Brain microvascular endothelial cell (primary cell): Measurements from ENCODE around the gene SUCLG2.

Experiments used
- DNase-seq: peaks from one replicate; pipeline ENCODE4 v3.0.0-alpha.2; 2020
- H3K27ac ChIP-seq: fragments of 250-450 bp; sonication (Bioruptor Pico); 2 replicates; pipeline ENCODE4 v1.5.1; 2020; ENCODE audit warnings: mild to moderate bottlenecking, moderate library complexity
- H3K27me3 ChIP-seq: fragments of 250-450 bp; sonication (Bioruptor Pico); replicated peaks from 2 replicates; pipeline ENCODE4 v1.5.1; 2020; ENCODE audit warnings: mild to moderate bottlenecking
- H3K36me3 ChIP-seq: fragments of 250-450 bp; sonication (Bioruptor Pico); replicated peaks from 2 replicates; pipeline ENCODE4 v1.5.1; 2020; ENCODE audit warnings: mild to moderate bottlenecking
- H3K4me3 ChIP-seq: 2 replicates; pipeline ENCODE4 v1.5.1; 2011; ENCODE audit warnings: low read depth, mild to moderate bottlenecking, control low read depth, low read length, moderate library complexity
- in situ Hi-C: cut with HindIII; loops from 2 replicates; pipeline ENCODE4 v1.10.0; 2017; ENCODE audit warnings: low sequenced_read_pairs, low pct_ligation_motif_present
- TF ChIP-seq, protein P1 (sequence below): IDR thresholded peaks from 2 replicates; pipeline ENCODE4 v1.5.1; 2011; ENCODE audit warnings: low read depth, mild to moderate bottlenecking, moderate library complexity, low read length, control low read depth, inconsistent platforms; ENCODE audit errors: missing control alignments

The SUCLG2 gene

GRCh38 chr3:67377299-67377698 lies 277.1 kb downstream of the SUCLG2 start:
- H3K27ac ChIP-seq: no peak overlapping the region
- in situ Hi-C loops: no loop called here
- TF ChIP-seq, protein P1, sequence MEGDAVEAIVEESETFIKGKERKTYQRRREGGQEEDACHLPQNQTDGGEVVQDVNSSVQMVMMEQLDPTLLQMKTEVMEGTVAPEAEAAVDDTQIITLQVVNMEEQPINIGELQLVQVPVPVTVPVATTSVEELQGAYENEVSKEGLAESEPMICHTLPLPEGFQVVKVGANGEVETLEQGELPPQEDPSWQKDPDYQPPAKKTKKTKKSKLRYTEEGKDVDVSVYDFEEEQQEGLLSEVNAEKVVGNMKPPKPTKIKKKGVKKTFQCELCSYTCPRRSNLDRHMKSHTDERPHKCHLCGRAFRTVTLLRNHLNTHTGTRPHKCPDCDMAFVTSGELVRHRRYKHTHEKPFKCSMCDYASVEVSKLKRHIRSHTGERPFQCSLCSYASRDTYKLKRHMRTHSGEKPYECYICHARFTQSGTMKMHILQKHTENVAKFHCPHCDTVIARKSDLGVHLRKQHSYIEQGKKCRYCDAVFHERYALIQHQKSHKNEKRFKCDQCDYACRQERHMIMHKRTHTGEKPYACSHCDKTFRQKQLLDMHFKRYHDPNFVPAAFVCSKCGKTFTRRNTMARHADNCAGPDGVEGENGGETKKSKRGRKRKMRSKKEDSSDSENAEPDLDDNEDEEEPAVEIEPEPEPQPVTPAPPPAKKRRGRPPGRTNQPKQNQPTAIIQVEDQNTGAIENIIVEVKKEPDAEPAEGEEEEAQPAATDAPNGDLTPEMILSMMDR: no peak
- DNase-seq: no peak
- H3K27me3 ChIP-seq: no peaks in the 10 kb centered on the region
- no peak overlapping the region for H3K4me3 ChIP-seq
- H3K36me3 ChIP-seq: no peaks in the 10 kb centered on the region

DNA sequence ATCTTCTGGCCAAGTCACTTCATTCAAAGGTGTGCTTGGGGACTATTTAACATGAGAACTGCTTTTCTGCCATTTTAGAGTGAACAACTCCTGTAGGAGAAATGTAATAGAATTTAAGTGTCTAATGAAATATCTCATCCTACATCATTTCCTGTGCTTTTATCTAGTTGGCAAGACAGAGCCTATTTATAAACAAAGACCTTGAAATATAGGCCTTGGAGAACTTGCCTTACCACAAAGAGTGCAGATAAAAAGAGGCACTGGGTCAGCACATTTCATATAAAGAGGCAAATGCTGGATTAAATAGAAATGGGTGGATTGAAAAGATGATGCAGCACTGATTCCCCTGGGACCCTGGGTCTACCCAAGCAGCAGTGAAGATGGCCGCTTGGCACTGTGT lies 278.0 kb downstream of the SUCLG2 start:
- TF ChIP-seq, protein P1: no peak
- H3K4me3 ChIP-seq: no peak overlapping the region
- DNase-seq: no peak
- in situ Hi-C loops: no loop called here
- no peak overlapping the region for H3K27ac ChIP-seq
- H3K27me3 ChIP-seq: no peaks in the 10 kb centered on the region
- no peaks in the 10 kb centered on the region for H3K36me3 ChIP-seq

- Histone ChIP-seq H3K36me3 (no peaks in the 10 kb centered on the region), H3K4me3 (no peak overlapping the region), H3K27me3 (no peaks in the 10 kb centered on the region), H3K27ac (no peak overlapping the region)
- in situ Hi-C loops: no loop called here
- TF ChIP-seq, protein P1: no peak
- DNase-seq: no peak
Observed at GRCh38 chr3:67375976-67376375, 278.4 kb downstream of the SUCLG2 start.

DNA sequence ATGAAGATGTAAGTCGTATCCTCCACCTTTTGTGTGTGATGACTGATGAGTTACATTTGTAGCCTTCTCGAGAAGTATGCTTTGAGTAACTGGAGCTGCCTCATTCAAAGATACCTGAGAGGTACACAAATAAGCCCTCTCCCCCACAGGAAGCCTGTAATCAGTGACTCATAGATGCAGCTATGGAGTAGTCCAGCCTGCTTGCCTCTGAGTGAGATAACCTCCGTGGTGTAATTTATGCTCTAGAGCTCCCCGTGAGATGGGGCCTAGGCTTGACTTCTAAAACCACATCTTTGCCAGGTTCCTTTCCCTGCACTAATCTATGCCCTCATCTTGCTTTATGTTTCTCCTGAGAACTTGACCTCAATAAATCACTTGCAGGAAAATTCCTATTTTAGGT lies 291.7 kb downstream of the SUCLG2 start:
- TF ChIP-seq, protein P1: no peak
- DNase-seq: peak; percentile 50
- no peak overlapping the region for H3K27ac ChIP-seq
- H3K36me3 ChIP-seq: no peaks in the 10 kb centered on the region
- H3K27me3 ChIP-seq: no peaks in the 10 kb centered on the region
- no peak overlapping the region for H3K4me3 ChIP-seq
- in situ Hi-C loops: no loop called here

GRCh38 chr3:67361770-67362169 lies 292.6 kb downstream of the SUCLG2 start:
- H3K27ac ChIP-seq: no peak overlapping the region
- in situ Hi-C loops: no loop called here
- no peak overlapping the region for H3K4me3 ChIP-seq
- H3K27me3 ChIP-seq: no peaks in the 10 kb centered on the region
- DNase-seq: no peak
- H3K36me3 ChIP-seq: no peaks in the 10 kb centered on the region
- TF ChIP-seq, protein P1: no peak

DNA sequence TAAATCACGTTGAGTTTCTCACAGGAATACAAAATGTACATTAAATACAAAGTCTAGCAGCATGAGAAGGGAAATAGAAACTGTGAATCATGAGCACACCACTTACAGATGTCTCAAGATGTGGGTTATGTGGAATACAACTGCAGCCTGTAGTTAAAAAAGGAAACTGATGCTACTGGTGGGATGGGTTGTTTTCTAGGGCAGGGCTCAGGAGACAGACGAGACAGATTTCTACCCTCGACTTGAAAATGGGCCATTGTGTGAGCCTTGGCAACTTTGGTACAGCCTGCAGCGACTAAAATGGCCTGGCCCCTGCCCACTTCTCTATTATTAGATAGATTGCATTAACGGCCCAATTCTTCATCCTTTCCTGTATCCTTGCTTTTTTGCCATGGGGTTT lies 293.1 kb downstream of the SUCLG2 start:
- Histone ChIP-seq H3K27ac (no peak overlapping the region), H3K36me3 (no peaks in the 10 kb centered on the region), H3K27me3 (no peaks in the 10 kb centered on the region), H3K4me3 (no peak overlapping the region)
- in situ Hi-C loops: no loop called here
- DNase-seq: no peak
- TF ChIP-seq, protein P1: no peak
